ENCODE data around the gene KDM2A.

GRCh38 chr11:67285541-67286498 lies 166.8 kb downstream of the KDM2A start:
- TF ChIP-seq, protein P1, sequence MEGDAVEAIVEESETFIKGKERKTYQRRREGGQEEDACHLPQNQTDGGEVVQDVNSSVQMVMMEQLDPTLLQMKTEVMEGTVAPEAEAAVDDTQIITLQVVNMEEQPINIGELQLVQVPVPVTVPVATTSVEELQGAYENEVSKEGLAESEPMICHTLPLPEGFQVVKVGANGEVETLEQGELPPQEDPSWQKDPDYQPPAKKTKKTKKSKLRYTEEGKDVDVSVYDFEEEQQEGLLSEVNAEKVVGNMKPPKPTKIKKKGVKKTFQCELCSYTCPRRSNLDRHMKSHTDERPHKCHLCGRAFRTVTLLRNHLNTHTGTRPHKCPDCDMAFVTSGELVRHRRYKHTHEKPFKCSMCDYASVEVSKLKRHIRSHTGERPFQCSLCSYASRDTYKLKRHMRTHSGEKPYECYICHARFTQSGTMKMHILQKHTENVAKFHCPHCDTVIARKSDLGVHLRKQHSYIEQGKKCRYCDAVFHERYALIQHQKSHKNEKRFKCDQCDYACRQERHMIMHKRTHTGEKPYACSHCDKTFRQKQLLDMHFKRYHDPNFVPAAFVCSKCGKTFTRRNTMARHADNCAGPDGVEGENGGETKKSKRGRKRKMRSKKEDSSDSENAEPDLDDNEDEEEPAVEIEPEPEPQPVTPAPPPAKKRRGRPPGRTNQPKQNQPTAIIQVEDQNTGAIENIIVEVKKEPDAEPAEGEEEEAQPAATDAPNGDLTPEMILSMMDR (IDR thresholded peaks at IDR 0.05): no peak
- TF ChIP-seq MYC (IDR thresholded peaks at IDR 0.05; ENCODE audit: borderline replicate concordance, low read length) (no peak), RCOR1 (IDR thresholded peaks at IDR 0.05; ENCODE audit: low read depth, low read length) (no peak), MAFK (IDR thresholded peaks at IDR 0.05; ENCODE audit: partially characterized antibody) (no peak), ZNF302 (CRISPR knock-in tag; IDR thresholded peaks at IDR 0.05) (no peak), GATA3 (IDR thresholded peaks at IDR 0.05; ENCODE audit: borderline replicate concordance) (no peak), POLR2AphosphoS2 (conservative IDR thresholded peaks at IDR 0.05; ENCODE audit: low read length) (no peak), NR3C1 (IDR thresholded peaks at IDR 0.05) (no peak), RAD21 (conservative IDR thresholded peaks at IDR 0.05 in 1 of 2, IDR thresholded peaks at IDR 0.05 in 1 of 2) (no peak), CEBPB (IDR thresholded peaks at IDR 0.05) (no peak), ESRRA (IDR thresholded peaks at IDR 0.05; ENCODE audit: borderline replicate concordance, low read length) (no peak)
- TF ChIP-seq, protein P2, sequence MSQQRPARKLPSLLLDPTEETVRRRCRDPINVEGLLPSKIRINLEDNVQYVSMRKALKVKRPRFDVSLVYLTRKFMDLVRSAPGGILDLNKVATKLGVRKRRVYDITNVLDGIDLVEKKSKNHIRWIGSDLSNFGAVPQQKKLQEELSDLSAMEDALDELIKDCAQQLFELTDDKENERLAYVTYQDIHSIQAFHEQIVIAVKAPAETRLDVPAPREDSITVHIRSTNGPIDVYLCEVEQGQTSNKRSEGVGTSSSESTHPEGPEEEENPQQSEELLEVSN (IDR thresholded peaks at IDR 0.05; ENCODE audit: borderline replicate concordance, low read depth): no peak
- TF ChIP-seq, protein P3, sequence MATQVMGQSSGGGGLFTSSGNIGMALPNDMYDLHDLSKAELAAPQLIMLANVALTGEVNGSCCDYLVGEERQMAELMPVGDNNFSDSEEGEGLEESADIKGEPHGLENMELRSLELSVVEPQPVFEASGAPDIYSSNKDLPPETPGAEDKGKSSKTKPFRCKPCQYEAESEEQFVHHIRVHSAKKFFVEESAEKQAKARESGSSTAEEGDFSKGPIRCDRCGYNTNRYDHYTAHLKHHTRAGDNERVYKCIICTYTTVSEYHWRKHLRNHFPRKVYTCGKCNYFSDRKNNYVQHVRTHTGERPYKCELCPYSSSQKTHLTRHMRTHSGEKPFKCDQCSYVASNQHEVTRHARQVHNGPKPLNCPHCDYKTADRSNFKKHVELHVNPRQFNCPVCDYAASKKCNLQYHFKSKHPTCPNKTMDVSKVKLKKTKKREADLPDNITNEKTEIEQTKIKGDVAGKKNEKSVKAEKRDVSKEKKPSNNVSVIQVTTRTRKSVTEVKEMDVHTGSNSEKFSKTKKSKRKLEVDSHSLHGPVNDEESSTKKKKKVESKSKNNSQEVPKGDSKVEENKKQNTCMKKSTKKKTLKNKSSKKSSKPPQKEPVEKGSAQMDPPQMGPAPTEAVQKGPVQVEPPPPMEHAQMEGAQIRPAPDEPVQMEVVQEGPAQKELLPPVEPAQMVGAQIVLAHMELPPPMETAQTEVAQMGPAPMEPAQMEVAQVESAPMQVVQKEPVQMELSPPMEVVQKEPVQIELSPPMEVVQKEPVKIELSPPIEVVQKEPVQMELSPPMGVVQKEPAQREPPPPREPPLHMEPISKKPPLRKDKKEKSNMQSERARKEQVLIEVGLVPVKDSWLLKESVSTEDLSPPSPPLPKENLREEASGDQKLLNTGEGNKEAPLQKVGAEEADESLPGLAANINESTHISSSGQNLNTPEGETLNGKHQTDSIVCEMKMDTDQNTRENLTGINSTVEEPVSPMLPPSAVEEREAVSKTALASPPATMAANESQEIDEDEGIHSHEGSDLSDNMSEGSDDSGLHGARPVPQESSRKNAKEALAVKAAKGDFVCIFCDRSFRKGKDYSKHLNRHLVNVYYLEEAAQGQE (IDR thresholded peaks at IDR 0.05): no peak
